SU-DHL-6 (cell line): ENCODE measurements around the gene KCNN2.

Source experiments
- H2AFZ ChIP-seq: fragments of 200-600 bp; sonication (generic); 2 replicates; pipeline ENCODE4 v1.6.1; 2014; ENCODE audit warnings: low read depth, mild to moderate bottlenecking, moderate library complexity, mixed read lengths, antibody characterized with exemption, low read length; ENCODE audit not compliant: severe bottlenecking
- H3F3A ChIP-seq: fragments of 200-600 bp; shearing (Covaris generic); 2 replicates; pipeline ENCODE4 v1.6.0; 2016; ENCODE audit warnings: antibody characterized with exemption, mild to moderate bottlenecking; ENCODE audit not compliant: insufficient read depth
- H3K27ac ChIP-seq: fragments of 200-600 bp; sonication (generic); 2 replicates; pipeline ENCODE4 v1.5.1; 2016; ENCODE audit warnings: low read depth, mild to moderate bottlenecking, low read length, moderate library complexity, mixed read lengths
- H3K27me3 ChIP-seq: fragments of 200-600 bp; sonication (generic), shearing (Covaris generic); 2 replicates; pipeline ENCODE4 v1.6.0; 2014; ENCODE audit warnings: mild to moderate bottlenecking, low read length
- H3K36me3 ChIP-seq: fragments of 200-600 bp; sonication (generic); 2 replicates; pipeline ENCODE4 v1.6.1; 2014; ENCODE audit warnings: mild to moderate bottlenecking, low read length, mixed read lengths
- H3K4me2 ChIP-seq: fragments of 300-600, 200-600 bp; shearing (Covaris generic), sonication (generic); 2 replicates; pipeline ENCODE4 v1.6.0; 2014; ENCODE audit warnings: low read length, low read depth, mild to moderate bottlenecking; ENCODE audit not compliant: poor library complexity, severe bottlenecking
- H3K4me3 ChIP-seq: fragments of 200-600 bp; sonication (generic); 2 replicates; pipeline ENCODE4 v1.5.1; 2014; ENCODE audit warnings: antibody characterized with exemption, low read length, mild to moderate bottlenecking, mixed read lengths; ENCODE audit not compliant: insufficient read depth, poor library complexity, severe bottlenecking
- H3K79me2 ChIP-seq: fragments of 200-600 bp; sonication (generic); 2 replicates; pipeline ENCODE4 v1.6.1; 2014; ENCODE audit warnings: mild to moderate bottlenecking, low read length, moderate library complexity; ENCODE audit not compliant: insufficient read depth
- H3K9ac ChIP-seq: fragments of 200-600 bp; sonication (generic); 2 replicates; pipeline ENCODE4 v1.7.0; 2014; ENCODE audit warnings: mild to moderate bottlenecking, low read length
- H3K9me2 ChIP-seq: fragments of 200-600 bp; sonication (generic); replicated peaks from 2 replicates; pipeline ENCODE4 v1.6.1; 2014; ENCODE audit warnings: low read length; ENCODE audit not compliant: insufficient read depth
- H3K9me3 ChIP-seq: fragments of 200-600 bp; sonication (generic); 2 replicates; pipeline ENCODE4 v1.6.1; 2014; ENCODE audit warnings: low read length, mixed read lengths; ENCODE audit not compliant: insufficient read depth
- H4K20me1 ChIP-seq: fragments of 200-600 bp; sonication (generic); 2 replicates; pipeline ENCODE4 v1.6.1; 2014; ENCODE audit warnings: low read depth, mild to moderate bottlenecking, antibody characterized with exemption, low read length, moderate library complexity, mixed read lengths
- EZH2phosphoT487 ChIP-seq: fragments of 200-600 bp; sonication (generic), shearing (Covaris generic); conservative IDR thresholded peaks from 2 replicates; pipeline ENCODE4 v1.6.1; 2018; ENCODE audit warnings: mild to moderate bottlenecking, antibody characterized with exemption, low read length, moderate library complexity, mixed read lengths
- TF ChIP-seq, protein P1 (sequence below): fragments of 200-600 bp; sonication (generic); IDR thresholded peaks from one replicate; pipeline ENCODE4 v1.5.1; 2017; ENCODE audit warnings: antibody characterized with exemption, mild to moderate bottlenecking, low read length, moderate library complexity; ENCODE audit not compliant: insufficient read depth, poor library complexity, severe bottlenecking

Gene KCNN2

GRCh38 chr5:114380721-114381120 lies 18.9 kb downstream of the KCNN2 start:
- no peaks in the 10 kb centered on the region for H3K9me2 ChIP-seq
- H3K4me2 ChIP-seq = no peak overlapping the region
- H2AFZ ChIP-seq = no peak overlapping the region
- no peaks in the 10 kb centered on the region for H3F3A ChIP-seq
- TF ChIP-seq, protein P1, sequence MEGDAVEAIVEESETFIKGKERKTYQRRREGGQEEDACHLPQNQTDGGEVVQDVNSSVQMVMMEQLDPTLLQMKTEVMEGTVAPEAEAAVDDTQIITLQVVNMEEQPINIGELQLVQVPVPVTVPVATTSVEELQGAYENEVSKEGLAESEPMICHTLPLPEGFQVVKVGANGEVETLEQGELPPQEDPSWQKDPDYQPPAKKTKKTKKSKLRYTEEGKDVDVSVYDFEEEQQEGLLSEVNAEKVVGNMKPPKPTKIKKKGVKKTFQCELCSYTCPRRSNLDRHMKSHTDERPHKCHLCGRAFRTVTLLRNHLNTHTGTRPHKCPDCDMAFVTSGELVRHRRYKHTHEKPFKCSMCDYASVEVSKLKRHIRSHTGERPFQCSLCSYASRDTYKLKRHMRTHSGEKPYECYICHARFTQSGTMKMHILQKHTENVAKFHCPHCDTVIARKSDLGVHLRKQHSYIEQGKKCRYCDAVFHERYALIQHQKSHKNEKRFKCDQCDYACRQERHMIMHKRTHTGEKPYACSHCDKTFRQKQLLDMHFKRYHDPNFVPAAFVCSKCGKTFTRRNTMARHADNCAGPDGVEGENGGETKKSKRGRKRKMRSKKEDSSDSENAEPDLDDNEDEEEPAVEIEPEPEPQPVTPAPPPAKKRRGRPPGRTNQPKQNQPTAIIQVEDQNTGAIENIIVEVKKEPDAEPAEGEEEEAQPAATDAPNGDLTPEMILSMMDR = no peak
- TF ChIP-seq EZH2phosphoT487 = no peak
- H3K27me3 ChIP-seq = no peaks in the 10 kb centered on the region
- no peaks in the 10 kb centered on the region for H4K20me1 ChIP-seq
- no peak overlapping the region for H3K4me3 ChIP-seq
- H3K36me3 ChIP-seq = no peaks in the 10 kb centered on the region
- no peaks in the 10 kb centered on the region for H3K9me3 ChIP-seq
- no peaks in the 10 kb centered on the region for H3K79me2 ChIP-seq
- no peak overlapping the region for H3K9ac ChIP-seq
- H3K27ac ChIP-seq = no peak overlapping the region

- no peak overlapping the region for H2AFZ ChIP-seq
- H3K9me3 ChIP-seq = no peaks in the 10 kb centered on the region
- H3F3A ChIP-seq = no peaks in the 10 kb centered on the region
- no peaks in the 10 kb centered on the region for H3K79me2 ChIP-seq
- no peak overlapping the region for H3K9ac ChIP-seq
- no peaks in the 10 kb centered on the region for H4K20me1 ChIP-seq
- H3K27ac ChIP-seq = no peak overlapping the region
- no peak overlapping the region for H3K4me2 ChIP-seq
- no peaks in the 10 kb centered on the region for H3K36me3 ChIP-seq
- TF ChIP-seq EZH2phosphoT487 = no peak
- TF ChIP-seq, protein P1 = no peak
- H3K9me2 ChIP-seq = no peaks in the 10 kb centered on the region
- H3K4me3 ChIP-seq = no peak overlapping the region
- no peaks in the 10 kb centered on the region for H3K27me3 ChIP-seq
Measured at GRCh38 chr5:114387433-114387832, 25.6 kb downstream of the KCNN2 start.

DNA sequence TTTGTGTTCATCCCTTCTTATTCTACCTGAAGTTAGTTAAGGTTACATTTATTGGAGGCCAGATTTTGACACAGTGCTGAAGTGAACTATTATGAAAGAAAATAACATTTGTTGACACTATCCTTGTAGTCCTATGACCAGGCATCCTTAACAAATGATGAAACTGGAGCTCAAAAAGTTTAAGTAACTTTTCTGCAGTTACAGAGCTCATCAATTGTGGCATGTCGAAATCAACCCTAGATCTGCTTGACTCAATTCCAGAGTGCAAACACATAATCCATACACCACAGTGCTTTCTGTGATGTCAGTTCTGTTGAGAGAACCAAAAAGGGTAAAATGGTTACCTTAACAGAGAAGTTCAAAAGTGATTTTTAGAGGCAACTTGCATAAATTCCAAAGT lies 28.6 kb downstream of the KCNN2 start:
- Histone ChIP-seq H3K36me3 (no peaks in the 10 kb centered on the region), H3K79me2 (no peaks in the 10 kb centered on the region), H3K4me2 (no peak overlapping the region), H3K27me3 (no peaks in the 10 kb centered on the region), H2AFZ (no peak overlapping the region), H3K9me3 (no peaks in the 10 kb centered on the region), H3K27ac (no peak overlapping the region), H4K20me1 (no peaks in the 10 kb centered on the region), H3K9ac (no peak overlapping the region), H3F3A (no peaks in the 10 kb centered on the region), H3K4me3 (no peak overlapping the region), H3K9me2 (no peaks in the 10 kb centered on the region)
- no peak for TF ChIP-seq EZH2phosphoT487
- TF ChIP-seq, protein P1 = no peak

DNA sequence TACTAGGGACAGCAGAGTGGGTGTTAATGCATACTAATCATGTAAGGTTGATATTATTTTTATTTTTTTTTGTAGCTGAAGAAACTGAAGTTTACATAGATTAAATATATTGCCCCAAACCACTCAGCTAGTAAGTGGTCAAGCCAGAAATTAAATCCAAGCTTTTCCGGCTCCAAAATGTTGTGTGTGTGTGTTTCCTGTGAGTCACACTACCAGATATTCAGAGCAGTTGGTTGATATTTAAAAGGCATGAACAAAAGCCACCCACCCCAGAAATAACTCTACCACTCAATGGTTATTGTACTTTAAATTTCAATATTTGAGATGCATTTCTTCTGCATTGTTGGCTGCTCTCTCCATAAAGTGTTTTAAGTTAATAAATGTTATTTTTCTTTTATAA lies 29.5 kb downstream of the KCNN2 start:
- no peaks in the 10 kb centered on the region for H3K79me2 ChIP-seq
- H3K9me3 ChIP-seq = no peaks in the 10 kb centered on the region
- no peaks in the 10 kb centered on the region for H3K9me2 ChIP-seq
- no peak overlapping the region for H3K27ac ChIP-seq
- H3K4me2 ChIP-seq = no peak overlapping the region
- no peaks in the 10 kb centered on the region for H3K36me3 ChIP-seq
- no peaks in the 10 kb centered on the region for H4K20me1 ChIP-seq
- no peak overlapping the region for H3K4me3 ChIP-seq
- H2AFZ ChIP-seq = no peak overlapping the region
- H3F3A ChIP-seq = no peaks in the 10 kb centered on the region
- H3K27me3 ChIP-seq = no peaks in the 10 kb centered on the region
- H3K9ac ChIP-seq = no peak overlapping the region
- TF ChIP-seq, protein P1 = no peak
- TF ChIP-seq EZH2phosphoT487 = no peak
